Bronchial epithelial cell (primary cell): Measurements from ENCODE around the gene RMC1. TPM values are rescaled to one million over a fixed set of nuclear protein-coding genes. Genes with fewer than 3 reads are reported as not detected.
"Not testable (repeated sequence)": the region's sequence is repeated elsewhere in the genome, so short reads cannot be mapped to it uniquely, and the experiment has no call there.

Experiments
- DNase-seq: peaks from one replicate; pipeline ENCODE4 v3.0.0-alpha.2; 2010; ENCODE audit warnings: low read depth
- FAIRE-seq: peaks from 2 replicates; lab custom pipeline; 2011; peaks lifted over from hg19 to GRCh38; lab: Jason Lieb, UNC
- H3K27me3 ChIP-seq: 2 replicates; pipeline ENCODE4 v1.5.1; 2011; ENCODE audit warnings: low read length; ENCODE audit not compliant: control insufficient read depth, insufficient read depth
- H3K36me3 ChIP-seq: 2 replicates; pipeline ENCODE4 v1.5.1; 2011; ENCODE audit warnings: low read length; ENCODE audit not compliant: control insufficient read depth, insufficient read depth
- H3K4me3 ChIP-seq: 2 replicates; pipeline ENCODE4 v1.5.1; 2011; ENCODE audit warnings: mild to moderate bottlenecking, low read depth, low read length, control low read depth
- CTCF ChIP-seq: IDR thresholded peaks from 2 replicates; pipeline ENCODE4 v1.5.1; 2011; ENCODE audit warnings: mild to moderate bottlenecking, moderate library complexity, low read length, control low read depth, inconsistent platforms; ENCODE audit not compliant: insufficient read depth, severe bottlenecking
- total RNA-seq: library from RNA; depleted of rRNA; stranded (reverse); fragments of >200 nt; gene quantifications from 2 replicates; pipeline ENCODE4 v1.2.1, GENCODE V29; 2014

RMC1 gene
- total RNA-seq, 1 donor from 2014 or later = 27.4 TPM

- H3K4me3 ChIP-seq = no peak overlapping the region
- no peak for FAIRE-seq
- TF ChIP-seq CTCF = no peak
- H3K36me3 ChIP-seq = peaks cover 29% of the 10 kb centered on the region
- H3K27me3 ChIP-seq = no peaks in the 10 kb centered on the region
- peak; percentile 52 for DNase-seq
Observed at GRCh38 chr18:23550898-23551297, 47.6 kb downstream of the RMC1 start.

- peaks cover 38% of the 10 kb centered on the region for H3K36me3 ChIP-seq
- FAIRE-seq (no peak), DNase-seq (no peak)
- H3K27me3 ChIP-seq = no peaks in the 10 kb centered on the region
- H3K4me3 ChIP-seq = no peak overlapping the region
- no peak for TF ChIP-seq CTCF
Observed at GRCh38 chr18:23551978-23552377, 48.7 kb downstream of the RMC1 start.

GRCh38 chr18:23552505-23552904, 49.2 kb downstream of the RMC1 start:
- Histone ChIP-seq H3K27me3 (no peaks in the 10 kb centered on the region), H3K4me3 (no peak overlapping the region), H3K36me3 (peaks cover 40% of the 10 kb centered on the region)
- FAIRE-seq = no peak
- no peak for TF ChIP-seq CTCF
- no peak for DNase-seq

GRCh38 chr18:23553887-23554286, 50.6 kb downstream of the RMC1 start:
- FAIRE-seq (no peak), DNase-seq (no peak)
- Histone ChIP-seq H3K36me3 (peaks cover 38% of the 10 kb centered on the region), H3K4me3 (no peak overlapping the region), H3K27me3 (no peaks in the 10 kb centered on the region)
- TF ChIP-seq CTCF = no peak

- no peak for TF ChIP-seq CTCF
- Histone ChIP-seq H3K27me3 (no peaks in the 10 kb centered on the region), H3K36me3 (peaks cover 48% of the 10 kb centered on the region), H3K4me3 (no peak overlapping the region)
- no peak for DNase-seq
- FAIRE-seq = no peak
Observed at GRCh38 chr18:23556145-23556780, 53.0 kb downstream of the RMC1 start.

GRCh38 chr18:23557511-23557910, 54.2 kb downstream of the RMC1 start:
- not testable (repeated sequence) for DNase-seq, FAIRE-seq, H3K4me3 ChIP-seq

More at GRCh38 chr18:23557511-23557910, 54.2 kb downstream of the RMC1 start:
- H3K36me3 ChIP-seq = peaks cover 51% of the 10 kb centered on the region
- H3K27me3 ChIP-seq = not testable (repeated sequence)
